Nephron progenitor cell (in vitro differentiated cells): ENCODE data around the gene ZNF622.

Source experiments
- DNase-seq: peaks from one replicate; pipeline ENCODE4 v3.0.0; 2021
- H3K27ac Mint-ChIP-seq: 2 replicates; pipeline ENCODE4 v1.8.0; 2021; ENCODE audit warnings: mild to moderate bottlenecking, moderate library complexity, mixed read lengths
- H3K27me3 Mint-ChIP-seq: 2 replicates; pipeline ENCODE4 v1.8.0; 2021; ENCODE audit warnings: mild to moderate bottlenecking, low read depth, mixed read lengths; ENCODE audit not compliant: poor library complexity
- H3K36me3 Mint-ChIP-seq: 2 replicates; pipeline ENCODE4 v1.8.0; 2021; ENCODE audit warnings: low read depth, mixed read lengths
- H3K4me1 Mint-ChIP-seq: 2 replicates; pipeline ENCODE4 v1.8.0; 2021; ENCODE audit warnings: mixed read lengths
- H3K4me3 Mint-ChIP-seq: 2 replicates; pipeline ENCODE4 v1.8.0; 2021; ENCODE audit warnings: mild to moderate bottlenecking, moderate library complexity, mixed read lengths
- H3K9me3 Mint-ChIP-seq: 2 replicates; pipeline ENCODE4 v1.8.0; 2021; ENCODE audit warnings: mild to moderate bottlenecking, moderate library complexity, mixed read lengths
- CTCF ChIP-seq: fragments of 200-600 bp; sonication (generic); IDR thresholded peaks from 2 replicates; pipeline ENCODE4 v1.5.0; 2021; ENCODE audit warnings: antibody characterized with exemption

Gene ZNF622

GRCh38 chr5:16411235-16411634 lies 54.4 kb downstream of the ZNF622 start:
- H3K27ac Mint-ChIP-seq, result no peak overlapping the region
- H3K36me3 Mint-ChIP-seq, result no peaks in the 10 kb centered on the region
- H3K4me3 Mint-ChIP-seq, result no peak overlapping the region
- H3K4me1 Mint-ChIP-seq, result peaks cover 5% of the 10 kb centered on the region
- no peaks in the 10 kb centered on the region for H3K9me3 Mint-ChIP-seq
- TF ChIP-seq CTCF, result no peak
- no peak for DNase-seq
- peaks cover 3% of the 10 kb centered on the region for H3K27me3 Mint-ChIP-seq

GRCh38 chr5:16410338-16410737 lies 55.3 kb downstream of the ZNF622 start:
- TF ChIP-seq CTCF, result no peak
- no peak overlapping the region for H3K4me3 Mint-ChIP-seq
- no peak for DNase-seq
- no peaks in the 10 kb centered on the region for H3K36me3 Mint-ChIP-seq
- H3K4me1 Mint-ChIP-seq, result peaks cover 5% of the 10 kb centered on the region
- no peaks in the 10 kb centered on the region for H3K9me3 Mint-ChIP-seq
- H3K27me3 Mint-ChIP-seq, result peaks cover 3% of the 10 kb centered on the region
- H3K27ac Mint-ChIP-seq, result no peak overlapping the region

GRCh38 chr5:16406630-16407029 lies 59.0 kb downstream of the ZNF622 start:
- H3K4me3 Mint-ChIP-seq, result no peak overlapping the region
- DNase-seq, result no peak
- peaks cover 5% of the 10 kb centered on the region for H3K4me1 Mint-ChIP-seq
- TF ChIP-seq CTCF, result no peak
- H3K36me3 Mint-ChIP-seq, result no peaks in the 10 kb centered on the region
- H3K27ac Mint-ChIP-seq, result no peak overlapping the region
- no peaks in the 10 kb centered on the region for H3K9me3 Mint-ChIP-seq
- H3K27me3 Mint-ChIP-seq, result no peaks in the 10 kb centered on the region

- Mint-ChIP-seq H3K36me3 (no peaks in the 10 kb centered on the region), H3K9me3 (no peaks in the 10 kb centered on the region), H3K4me3 (no peak overlapping the region), H3K4me1 (peaks cover 4% of the 10 kb centered on the region), H3K27me3 (no peaks in the 10 kb centered on the region), H3K27ac (no peak overlapping the region)
- TF ChIP-seq CTCF, result no peak
- no peak for DNase-seq
Measured at GRCh38 chr5:16406023-16406422, 59.6 kb downstream of the ZNF622 start.
